Neural progenitor cell (in vitro differentiated cells): ENCODE data around the gene SPATA46. TPM values are rescaled to one million over a fixed set of nuclear protein-coding genes. Genes with fewer than 3 reads are reported as not detected.
A peak's percentile ranks its signal among the peaks of the same experiment; 100 is the strongest.

Source experiments
- DNase-seq: peaks from one replicate; pipeline ENCODE4 v3.0.0-alpha.2; 2016; ENCODE audit warnings: low spot score
- H2AFZ ChIP-seq: fragments of 200-600 bp; sonication (generic); replicated peaks from 2 replicates; pipeline ENCODE4 v1.6.1; 2016; ENCODE audit warnings: antibody characterized with exemption
- H3F3A ChIP-seq: fragments of 200-600 bp; sonication (generic); 2 replicates; pipeline ENCODE4 v1.6.1; 2016; ENCODE audit warnings: antibody characterized with exemption, low read depth
- H3K27ac ChIP-seq: fragments of 200-600 bp; sonication (generic); 2 replicates; pipeline ENCODE4 v1.5.1; 2016; ENCODE audit warnings: mild to moderate bottlenecking
- H3K27me3 ChIP-seq: fragments of 200-600 bp; sonication (generic); 2 replicates; pipeline ENCODE4 v1.6.1; 2016; ENCODE audit warnings: mild to moderate bottlenecking, moderate library complexity
- H3K36me3 ChIP-seq: fragments of 200-600 bp; sonication (generic); 2 replicates; pipeline ENCODE4 v1.5.1; 2016
- H3K4me1 ChIP-seq: fragments of 200-600 bp; sonication (generic); 2 replicates; pipeline ENCODE4 v1.6.1; 2016; ENCODE audit warnings: mixed run types
- H3K4me2 ChIP-seq: fragments of 200-600 bp; sonication (generic); 2 replicates; pipeline ENCODE4 v1.6.1; 2016
- H3K4me3 ChIP-seq: fragments of 200-600 bp; sonication (generic); 2 replicates; pipeline ENCODE4 v1.5.1; 2016
- H3K79me2 ChIP-seq: fragments of 200-600 bp; sonication (generic); 2 replicates; pipeline ENCODE4 v1.6.1; 2016; ENCODE audit warnings: low read depth
- H3K9ac ChIP-seq: fragments of 200-600 bp; sonication (generic); 2 replicates; pipeline ENCODE4 v1.6.1; 2016
- H3K9me3 ChIP-seq: fragments of 200-600 bp; sonication (generic); 2 replicates; pipeline ENCODE4 v1.5.1; 2016; ENCODE audit warnings: low read depth
- H4K20me1 ChIP-seq: fragments of 200-600 bp; sonication (generic); 2 replicates; pipeline ENCODE4 v1.6.1; 2016; ENCODE audit warnings: low read depth
- H3K27ac Mint-ChIP-seq: 3 replicates; pipeline ENCODE4 v1.8.0; 2021; ENCODE audit warnings: mixed read lengths
- H3K27me3 Mint-ChIP-seq: 2 replicates; pipeline ENCODE4 v1.8.0; 2022; ENCODE audit warnings: low read depth, mild to moderate bottlenecking, inconsistent platforms, moderate library complexity, mixed read lengths; ENCODE audit not compliant: insufficient read depth
- H3K36me3 Mint-ChIP-seq: 3 replicates; pipeline ENCODE4 v1.8.0; 2021; ENCODE audit warnings: mixed read lengths
- H3K4me1 Mint-ChIP-seq: 3 replicates; pipeline ENCODE4 v1.8.0; 2021; ENCODE audit warnings: mixed read lengths
- H3K4me3 Mint-ChIP-seq: 3 replicates; pipeline ENCODE4 v1.8.0; 2021; ENCODE audit warnings: mild to moderate bottlenecking, moderate library complexity, mixed read lengths
- H3K9me3 Mint-ChIP-seq: 3 replicates; pipeline ENCODE4 v1.8.0; 2020; ENCODE audit warnings: mixed read lengths
- EZH2 ChIP-seq: fragments of 200-600 bp; sonication (generic); IDR thresholded peaks from 2 replicates; pipeline ENCODE4 v1.6.1; 2017; ENCODE audit warnings: antibody characterized with exemption, mild to moderate bottlenecking, moderate library complexity
- EZH2phosphoT487 ChIP-seq: fragments of 200-600 bp; sonication (generic); IDR thresholded peaks from 2 replicates; pipeline ENCODE4 v1.6.1; 2017; ENCODE audit warnings: antibody characterized with exemption
- total RNA-seq: library from RNA; depleted of rRNA; stranded (reverse); fragments of >200 nt; gene quantifications from 2 replicates; pipeline ENCODE4 v1.2.3, GENCODE V29; 2015; ENCODE audit warnings: low replicate concordance
- TF ChIP-seq, protein P1 (sequence below): fragments of 200-600 bp; sonication (generic); IDR thresholded peaks from 2 replicates; pipeline ENCODE4 v1.5.1; 2017; ENCODE audit warnings: antibody characterized with exemption, mild to moderate bottlenecking

Gene SPATA46
- total RNA-seq, 1 donor from 2014 or later: not detected

DNA sequence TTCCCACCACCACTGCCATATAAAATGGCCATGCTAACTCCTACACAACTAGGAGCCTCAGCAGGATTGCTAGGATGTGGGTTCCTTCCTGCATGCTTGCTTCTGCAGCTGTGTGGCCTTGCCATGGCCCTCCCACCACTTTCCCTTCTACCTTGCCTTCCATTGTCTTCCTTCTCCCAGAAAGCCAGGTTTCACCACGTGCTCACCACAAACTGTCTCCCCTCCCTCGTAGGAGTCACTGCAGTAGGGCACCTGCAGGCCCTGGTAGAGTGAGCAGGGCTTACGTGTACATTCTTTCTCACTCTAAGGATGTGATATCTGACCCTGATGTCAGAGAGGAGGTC, 8.6 kb upstream of the SPATA46 start:
- Histone ChIP-seq H3K79me2 (no peaks in the 10 kb centered on the region), H4K20me1 (no peaks in the 10 kb centered on the region), H3K27me3 (no peaks in the 10 kb centered on the region), H3F3A (peaks cover 31% of the 10 kb centered on the region), H3K4me3 (no peak overlapping the region), H3K4me1 (peaks cover 54% of the 10 kb centered on the region), H2AFZ (no peak overlapping the region), H3K4me2 (no peak overlapping the region), H3K27ac (no peak overlapping the region), H3K9ac (no peak overlapping the region), H3K36me3 (no peaks in the 10 kb centered on the region), H3K9me3 (no peaks in the 10 kb centered on the region)
- Mint-ChIP-seq H3K9me3 (no peaks in the 10 kb centered on the region), H3K27ac (peak overlapping the region; percentile 93), H3K27me3 (peaks cover 7% of the 10 kb centered on the region), H3K4me3 (peak overlapping the region; percentile 23), H3K36me3 (peaks cover 25% of the 10 kb centered on the region), H3K4me1 (peaks cover 69% of the 10 kb centered on the region)
- TF ChIP-seq, protein P1, sequence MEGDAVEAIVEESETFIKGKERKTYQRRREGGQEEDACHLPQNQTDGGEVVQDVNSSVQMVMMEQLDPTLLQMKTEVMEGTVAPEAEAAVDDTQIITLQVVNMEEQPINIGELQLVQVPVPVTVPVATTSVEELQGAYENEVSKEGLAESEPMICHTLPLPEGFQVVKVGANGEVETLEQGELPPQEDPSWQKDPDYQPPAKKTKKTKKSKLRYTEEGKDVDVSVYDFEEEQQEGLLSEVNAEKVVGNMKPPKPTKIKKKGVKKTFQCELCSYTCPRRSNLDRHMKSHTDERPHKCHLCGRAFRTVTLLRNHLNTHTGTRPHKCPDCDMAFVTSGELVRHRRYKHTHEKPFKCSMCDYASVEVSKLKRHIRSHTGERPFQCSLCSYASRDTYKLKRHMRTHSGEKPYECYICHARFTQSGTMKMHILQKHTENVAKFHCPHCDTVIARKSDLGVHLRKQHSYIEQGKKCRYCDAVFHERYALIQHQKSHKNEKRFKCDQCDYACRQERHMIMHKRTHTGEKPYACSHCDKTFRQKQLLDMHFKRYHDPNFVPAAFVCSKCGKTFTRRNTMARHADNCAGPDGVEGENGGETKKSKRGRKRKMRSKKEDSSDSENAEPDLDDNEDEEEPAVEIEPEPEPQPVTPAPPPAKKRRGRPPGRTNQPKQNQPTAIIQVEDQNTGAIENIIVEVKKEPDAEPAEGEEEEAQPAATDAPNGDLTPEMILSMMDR: no peak
- no peak for TF ChIP-seq EZH2phosphoT487
- TF ChIP-seq EZH2: no peak
- DNase-seq: no peak

GRCh38 chr1:162384601-162385279, 8.1 kb upstream of the SPATA46 start:
- peak overlapping the region; percentile 93 for H3K27ac Mint-ChIP-seq
- Histone ChIP-seq H3K27me3 (no peaks in the 10 kb centered on the region), H3K36me3 (no peaks in the 10 kb centered on the region), H4K20me1 (no peaks in the 10 kb centered on the region), H3F3A (peaks cover 27% of the 10 kb centered on the region), H3K4me1 (peaks cover 49% of the 10 kb centered on the region), H3K4me2 (no peak overlapping the region), H2AFZ (no peak overlapping the region), H3K4me3 (no peak overlapping the region), H3K9ac (no peak overlapping the region), H3K79me2 (no peaks in the 10 kb centered on the region), H3K9me3 (no peaks in the 10 kb centered on the region), H3K27ac (no peak overlapping the region)
- peak; percentile 54 for DNase-seq
- H3K4me1 Mint-ChIP-seq: peaks cover 64% of the 10 kb centered on the region
- TF ChIP-seq, protein P1: no peak
- TF ChIP-seq EZH2 (no peak), EZH2phosphoT487 (no peak)
- H3K9me3 Mint-ChIP-seq: no peaks in the 10 kb centered on the region
- peak overlapping the region; percentile 23 for H3K4me3 Mint-ChIP-seq
- H3K27me3 Mint-ChIP-seq: peaks cover 7% of the 10 kb centered on the region
- H3K36me3 Mint-ChIP-seq: peaks cover 26% of the 10 kb centered on the region

DNA sequence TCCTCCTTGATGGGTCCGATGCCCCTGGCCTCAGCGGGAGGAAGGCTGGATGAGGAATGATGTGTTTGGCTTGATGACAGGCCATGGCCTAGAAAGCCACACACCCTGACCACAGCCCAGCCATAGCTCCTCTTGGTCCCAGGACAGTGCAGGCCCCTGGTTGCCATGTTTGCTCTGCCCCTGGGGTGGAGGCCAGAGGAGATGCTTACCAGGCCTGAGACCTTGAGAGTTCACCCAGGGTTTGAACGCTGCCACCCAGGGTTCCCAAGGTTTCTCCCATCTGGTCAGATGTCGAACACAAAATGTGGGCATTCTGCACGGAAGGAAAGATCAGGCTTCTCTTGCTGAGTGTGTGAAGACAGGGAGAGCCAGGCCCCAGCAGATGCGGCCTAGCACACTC, 7.5 kb upstream of the SPATA46 start:
- no peak overlapping the region for H3K4me3 Mint-ChIP-seq
- no peak overlapping the region for H3K27ac ChIP-seq
- no peaks in the 10 kb centered on the region for H3K27me3 ChIP-seq
- H3K36me3 ChIP-seq: no peaks in the 10 kb centered on the region
- no peaks in the 10 kb centered on the region for H4K20me1 ChIP-seq
- H3K36me3 Mint-ChIP-seq: peaks cover 26% of the 10 kb centered on the region
- H3K9me3 Mint-ChIP-seq: no peaks in the 10 kb centered on the region
- H3K9me3 ChIP-seq: no peaks in the 10 kb centered on the region
- H3K9ac ChIP-seq: no peak overlapping the region
- no peak for DNase-seq
- peak overlapping the region; percentile 90 for H3K27ac Mint-ChIP-seq
- peaks cover 4% of the 10 kb centered on the region for H3K27me3 Mint-ChIP-seq
- H3K4me2 ChIP-seq: no peak overlapping the region
- no peak overlapping the region for H3K4me3 ChIP-seq
- no peak overlapping the region for H2AFZ ChIP-seq
- TF ChIP-seq, protein P1: no peak
- no peak for TF ChIP-seq EZH2phosphoT487
- H3K4me1 ChIP-seq: peaks cover 43% of the 10 kb centered on the region
- H3K79me2 ChIP-seq: no peaks in the 10 kb centered on the region
- H3K4me1 Mint-ChIP-seq: peaks cover 58% of the 10 kb centered on the region
- peaks cover 21% of the 10 kb centered on the region for H3F3A ChIP-seq
